HCT116 (cell line): ENCODE measurements around the gene CCDC30. TPM values are rescaled to one million over a fixed set of nuclear protein-coding genes. Genes with fewer than 3 reads are reported as not detected.

ENCODE experiments used
- ATAC-seq: fragments of 200-7000 bp; cut with Tn5 transposase; 2 replicates; pipeline ENCODE4 v1.9.1; 2020; ENCODE audit warnings: mild to moderate bottlenecking, moderate library complexity
- BruUV-seq: library from RNA; stranded (reverse); fragments of 400-500 nt; replicated peaks from 2 replicates; lab custom pipeline; 2021; lab: Mats Ljungman, UMichigan
- CTCF ChIA-PET: fragments of 300-600 bp; sonication (Branson Sonifier 250); formaldehyde crosslinking; loops from one replicate; lab custom pipeline; 2021; ENCODE audit warnings: antibody characterized with exemption; lab: Charles Lee
- POLR2A ChIA-PET: fragments of 300-600, 350-600 bp; sonication (Branson Sonifier 250); formaldehyde crosslinking; loops from one replicate; lab custom pipeline; 2021; ENCODE audit warnings: antibody characterized with exemption; lab: Charles Lee
- RAD21 ChIA-PET, 2 experiments: fragments of 300-600 bp; sonication (Branson Sonifier 250); formaldehyde crosslinking; loops; one replicate each; lab custom pipeline; 2023; ENCODE audit warnings: low total read pairs in 2 of 2; ENCODE audit not compliant: uncharacterized antibody in 2 of 2, unreplicated experiment in 2 of 2, low non-redundant PET in 1 of 2; lab: Charles Lee
- DNase-seq: peaks from one replicate; pipeline ENCODE4 v3.0.0-alpha.2; 2010; ENCODE audit warnings: low read depth, low spot score
- H2AFZ ChIP-seq: fragments of 200-600 bp; shearing (Covaris generic), sonication (generic); 2 replicates; pipeline ENCODE4 v1.6.1; 2017; ENCODE audit warnings: low read depth, mixed run types, mixed read lengths, antibody characterized with exemption, low read length; ENCODE audit not compliant: poor library complexity, severe bottlenecking
- H3K27ac ChIP-seq: 2 replicates; pipeline ENCODE4 v1.5.1; 2012; ENCODE audit warnings: low read depth, low read length
- H3K27me3 ChIP-seq: fragments of 200-600 bp; sonication (generic); 2 replicates; pipeline ENCODE4 v1.6.1; 2016; ENCODE audit warnings: mixed run types, low read length, mixed read lengths; ENCODE audit not compliant: insufficient read depth
- H3K36me3 ChIP-seq, 2 experiments: fragments of 200-500 bp in 1 of 2; fragments of 200-600 bp in 1 of 2; sonication (Bioruptor generic) in 1 of 2; sonication (generic) in 1 of 2; 2 replicates each; pipeline versions ENCODE4 v1.5.1 to v1.6.1; 2014 to 2016; ENCODE audit warnings: low read length in 2 of 2, inconsistent platforms in 1 of 2, mixed read lengths in 1 of 2, mixed run types in 1 of 2; ENCODE audit not compliant: insufficient read depth in 2 of 2, control insufficient read depth in 1 of 2
- H3K4me1 ChIP-seq, 2 experiments: fragments of 200-600 bp in 1 of 2; sonication (generic) in 1 of 2; 2 replicates each; pipeline versions ENCODE4 v1.5.1 to v1.6.1; 2012 to 2017; ENCODE audit warnings: low read length in 2 of 2, inconsistent platforms in 1 of 2, mild to moderate bottlenecking in 1 of 2, mixed read lengths in 1 of 2, mixed run types in 1 of 2, moderate library complexity in 1 of 2; ENCODE audit not compliant: insufficient read depth in 2 of 2, control insufficient read depth in 1 of 2
- H3K4me2 ChIP-seq: fragments of 200-600 bp; sonication (generic); 2 replicates; pipeline ENCODE4 v1.6.1; 2017; ENCODE audit warnings: mixed run types, low read length, mixed read lengths
- H3K4me3 ChIP-seq, 2 experiments: fragments of 200-600 bp in 1 of 2; sonication (generic) in 1 of 2; replicated peaks in 1 of 2; 2 replicates each; pipeline ENCODE4 v1.5.1; 2011 to 2016; ENCODE audit warnings: low read length in 2 of 2, control low read depth in 1 of 2, low read depth in 1 of 2, mild to moderate bottlenecking in 1 of 2, mixed read lengths in 1 of 2, mixed run types in 1 of 2
- H3K79me2 ChIP-seq: fragments of 200-600 bp; sonication (generic); 2 replicates; pipeline ENCODE4 v1.6.1; 2017; ENCODE audit warnings: mild to moderate bottlenecking, mixed run types, low read length, moderate library complexity, mixed read lengths; ENCODE audit not compliant: insufficient read depth
- H3K9ac ChIP-seq: fragments of 200-600 bp; sonication (generic); 2 replicates; pipeline ENCODE4 v1.6.1; 2016; ENCODE audit warnings: low read length, mixed read lengths
- H3K9me2 ChIP-seq: fragments of 200-600 bp; sonication (generic), shearing (Covaris generic); 2 replicates; pipeline ENCODE4 v1.6.1; 2017; ENCODE audit warnings: mixed run types, mild to moderate bottlenecking, moderate library complexity; ENCODE audit not compliant: insufficient read depth
- H3K9me3 ChIP-seq, 2 experiments: fragments of 200-500 bp in 1 of 2; fragments of 200-600 bp in 1 of 2; sonication (Bioruptor generic) in 1 of 2; sonication (generic) in 1 of 2; 2 replicates each; pipeline ENCODE4 v1.6.1; 2014 to 2017; ENCODE audit warnings: low read length in 2 of 2, mixed read lengths in 2 of 2, inconsistent platforms in 1 of 2, low read depth in 1 of 2, mild to moderate bottlenecking in 1 of 2, mixed run types in 1 of 2, moderate library complexity in 1 of 2; ENCODE audit not compliant: control insufficient read depth in 1 of 2, insufficient read depth in 1 of 2
- H4K20me1 ChIP-seq: fragments of 200-600 bp; sonication (generic), shearing (Covaris generic); 2 replicates; pipeline ENCODE4 v1.6.1; 2017; ENCODE audit warnings: mixed run types, mild to moderate bottlenecking, moderate library complexity; ENCODE audit not compliant: insufficient read depth
- ATF3 ChIP-seq: IDR thresholded peaks from 2 replicates; pipeline ENCODE4 v1.6.1; 2012
- CBX3 ChIP-seq: IDR thresholded peaks from 2 replicates; pipeline ENCODE4 v1.6.1; 2012; ENCODE audit warnings: low read depth
- CEBPB ChIP-seq: IDR thresholded peaks from 2 replicates; pipeline ENCODE4 v1.6.1; 2012; ENCODE audit warnings: low read depth
- CTCF ChIP-seq, 3 experiments: fragments of 200-600 bp in 1 of 3; sonication (generic) in 1 of 3; IDR thresholded peaks in 2 of 3; conservative IDR thresholded peaks in 1 of 3; 2 replicates each; pipeline ENCODE4 v1.5.1; 2012 to 2017; ENCODE audit warnings: low read depth in 2 of 3, low read length in 2 of 3, antibody characterized with exemption in 1 of 3, borderline replicate concordance in 1 of 3, control low read depth in 1 of 3, mild to moderate bottlenecking in 1 of 3, mixed read lengths in 1 of 3, mixed run types in 1 of 3, moderate library complexity in 1 of 3; ENCODE audit not compliant: insufficient read depth in 1 of 3
- EGR1 ChIP-seq: IDR thresholded peaks from 2 replicates; pipeline ENCODE4 v1.6.1; 2012; ENCODE audit warnings: low read depth
- EZH2 ChIP-seq: fragments of 200-600 bp; sonication (generic); IDR thresholded peaks from 2 replicates; pipeline ENCODE4 v1.6.1; 2017; ENCODE audit warnings: antibody characterized with exemption, mixed run types
- EZH2phosphoT487 ChIP-seq: fragments of 200-600 bp; IDR thresholded peaks from 2 replicates; pipeline ENCODE4 v1.6.1; 2018; ENCODE audit warnings: antibody characterized with exemption, borderline replicate concordance
- FOSL1 ChIP-seq: IDR thresholded peaks from 2 replicates; pipeline ENCODE4 v1.6.1; 2012; ENCODE audit warnings: low read depth
- JUND ChIP-seq: IDR thresholded peaks from 2 replicates; pipeline ENCODE4 v1.6.1; 2012
- MAX ChIP-seq: IDR thresholded peaks from 2 replicates; pipeline ENCODE4 v1.6.1; 2012
- POLR2AphosphoS5 ChIP-seq: IDR thresholded peaks from 2 replicates; pipeline ENCODE4 v1.6.1; 2011; ENCODE audit warnings: mild to moderate bottlenecking, low read depth, low read length, moderate library complexity
- RAD21 ChIP-seq: IDR thresholded peaks from 2 replicates; pipeline ENCODE4 v1.6.1; 2012; ENCODE audit warnings: low read depth, mild to moderate bottlenecking
- SIN3A ChIP-seq: IDR thresholded peaks from 2 replicates; pipeline ENCODE4 v1.6.1; 2012; ENCODE audit warnings: low read depth
- SP1 ChIP-seq: IDR thresholded peaks from 2 replicates; pipeline ENCODE4 v1.6.1; 2012; ENCODE audit warnings: low read depth
- SRF ChIP-seq: IDR thresholded peaks from 2 replicates; pipeline ENCODE4 v1.6.1; 2012; ENCODE audit warnings: low read depth
- YY1 ChIP-seq: IDR thresholded peaks from 2 replicates; pipeline ENCODE4 v1.6.1; 2011; ENCODE audit warnings: low read length, low read depth, moderate library complexity, mild to moderate bottlenecking; ENCODE audit not compliant: insufficient replicate concordance; ENCODE audit errors: extremely low read depth
- ZFX ChIP-seq: fragments of 450-650 bp; IDR thresholded peaks from 2 replicates; pipeline ENCODE4 v1.6.1; 2017
- intact Hi-C: fragments of 100-400 bp; cut with micrococcal nuclease; formaldehyde crosslinking; loops from 2 replicates; pipeline ENCODE4 v1.10.0; 2022
- total RNA-seq: library from RNA; stranded (reverse); gene quantifications from one replicate; pipeline ENCODE4 v1.2.1, GENCODE V29; 2021; ENCODE audit not compliant: unreplicated experiment

CCDC30 gene
- total RNA-seq, 1 experiment from 2014 or later, result 2.0 TPM

GRCh38 chr1:42453386-42453785 is 9.7 kb upstream of the CCDC30 start:
- H3K9me2 ChIP-seq, result no peaks in the 10 kb centered on the region
- H3K9ac ChIP-seq, result no peak overlapping the region
- DNase-seq (no peak), ATAC-seq (no peak)
- TF ChIP-seq YY1 (no peak), EZH2 (no peak), SP1 (no peak), CTCF (IDR thresholded peaks at IDR 0.05 in 2 of 3, conservative IDR thresholded peaks at IDR 0.05 in 1 of 3; ENCODE audit: borderline replicate concordance in 1 of 3, insufficient read depth in 1 of 3, low read depth in 2 of 3, low read length in 2 of 3) (no peak), ATF3 (no peak), JUND (no peak), SRF (no peak)
- no peaks in the 10 kb centered on the region for H3K9me3 ChIP-seq
- peaks cover 0 to 16% of the 10 kb centered on the region in 2 experiments; a peak in 3 of 4 replicates for H3K4me1 ChIP-seq
- ChIA-PET CTCF (no interaction called here), RAD21 (no interaction called here), POLR2A (no interaction called here)
- intact Hi-C loops, result no loop called here
- no peak overlapping the region for H3K4me3 ChIP-seq
- H4K20me1 ChIP-seq, result no peaks in the 10 kb centered on the region
- peaks cover 5 to 6% of the 10 kb centered on the region in 2 experiments; a peak in 2 of 4 replicates for H3K36me3 ChIP-seq
- H3K79me2 ChIP-seq, result peaks cover 15% of the 10 kb centered on the region
- H2AFZ ChIP-seq, result no peak overlapping the region
- H3K27ac ChIP-seq, result no peak overlapping the region
- H3K4me2 ChIP-seq, result no peak overlapping the region
- no TSS peak for BruUV-seq
- no peaks in the 10 kb centered on the region for H3K27me3 ChIP-seq

- H3K4me2 ChIP-seq, result no peak overlapping the region
- H3K27me3 ChIP-seq, result no peaks in the 10 kb centered on the region
- no peak overlapping the region for H3K4me3 ChIP-seq
- POLR2A ChIA-PET, result no interaction called here
- RAD21 ChIA-PET, result no interaction called here
- CTCF ChIA-PET, result no interaction called here
- H3K36me3 ChIP-seq, result peaks cover 11% of the 10 kb centered on the region in 2 experiments; a peak in 2 of 4 replicates
- H3K79me2 ChIP-seq, result peaks cover 18% of the 10 kb centered on the region
- no peak for ATAC-seq
- no peak overlapping the region for H2AFZ ChIP-seq
- intact Hi-C loops, result no loop called here
- H3K9ac ChIP-seq, result no peak overlapping the region
- H4K20me1 ChIP-seq, result no peaks in the 10 kb centered on the region
- no TSS peak for BruUV-seq
- peaks cover 0 to 16% of the 10 kb centered on the region in 2 experiments; a peak in 3 of 4 replicates for H3K4me1 ChIP-seq
- no peak for DNase-seq
- no peaks in the 10 kb centered on the region for H3K9me3 ChIP-seq
- H3K9me2 ChIP-seq, result no peaks in the 10 kb centered on the region
- H3K27ac ChIP-seq, result no peak overlapping the region
- TF ChIP-seq JUND, result no peak
- TF ChIP-seq EZH2phosphoT487, result no peak
- no peak for TF ChIP-seq ATF3
- TF ChIP-seq RAD21, result no peak
- TF ChIP-seq CTCF (IDR thresholded peaks at IDR 0.05 in 2 of 3, conservative IDR thresholded peaks at IDR 0.05 in 1 of 3; ENCODE audit: borderline replicate concordance in 1 of 3, insufficient read depth in 1 of 3, low read depth in 2 of 3, low read length in 2 of 3), result no peak
- no peak for TF ChIP-seq ZFX
- no peak for TF ChIP-seq POLR2AphosphoS5
- no peak for TF ChIP-seq CBX3
- TF ChIP-seq SIN3A, result no peak
- no peak for TF ChIP-seq SRF
- no peak for TF ChIP-seq EGR1
- TF ChIP-seq MAX, result no peak
- no peak for TF ChIP-seq FOSL1
- TF ChIP-seq CEBPB, result no peak
These were observed 8.7 kb upstream of the CCDC30 start for GRCh38 chr1:42454403-42454802.
